ENCODE data around the gene BICDL2. TPM values are rescaled to one million over a fixed set of nuclear protein-coding genes. Genes with fewer than 3 reads are reported as not detected.

The BICDL2 gene
- total and polyA plus RNA-seq, 2 donors (not counting 3 experiments of a cell fraction or from before 2014, with no cell fraction given): not detected

GRCh38 chr16:3071655-3072054 lies 34.9 kb upstream of the BICDL2 start:
- Histone ChIP-seq H4K20me1 (replicated peaks; ENCODE audit: control insufficient read depth, extremely low read depth, insufficient read depth, low read length) (no peaks in the 10 kb centered on the region), H3K4me2 (ENCODE audit: insufficient read depth, low read length) (no peak overlapping the region), H3K4me1 (ENCODE audit: control insufficient read depth, extremely low read depth, insufficient read depth, low read length) (no peaks in the 10 kb centered on the region), H2AFZ (ENCODE audit: low read depth, low read length) (no peak overlapping the region), H3K27me3 (ENCODE audit: control insufficient read depth in 2 of 2, insufficient read depth in 2 of 2, low read length in 2 of 2) (peaks cover 0 to 2% of the 10 kb centered on the region in 2 experiments), H3K9ac (replicated peaks; ENCODE audit: extremely low read depth, insufficient read depth, low read length) (no peak overlapping the region), H3K9me1 (replicated peaks; ENCODE audit: control insufficient read depth, extremely low read depth, insufficient read depth, low read length) (no peaks in the 10 kb centered on the region), H3K4me3 (replicated peaks in 1 of 3; ENCODE audit: insufficient read depth in 1 of 3, low read depth in 1 of 3, low read length in 3 of 3) (no peak overlapping the region), H3K79me2 (ENCODE audit: control insufficient read depth, insufficient read depth, low read length) (no peaks in the 10 kb centered on the region), H3K36me3 (ENCODE audit: control insufficient read depth in 2 of 2, extremely low read depth in 1 of 2, insufficient read depth in 2 of 2, low read length in 2 of 2) (peaks cover 0 to 9% of the 10 kb centered on the region in 2 experiments), H3K27ac (ENCODE audit: insufficient read depth, low read depth, low read length) (no peak overlapping the region), H3K9me3 (replicated peaks; ENCODE audit: control insufficient read depth, insufficient read depth, low read length) (no peaks in the 10 kb centered on the region)
- dilution Hi-C loops (cut with MboI; ENCODE audit: extremely low pct_ligation_motif_present, low sequenced_read_pairs) (no loop called here), intact Hi-C loops (cut with micrococcal nuclease) (no loop called here)
- ChIA-PET POLR2A (no interaction called here), CTCF (interaction anchor here (1.3 to 1.4 kb wide), 2 partner anchors 16 to 58 kb away, joined by 4 to 5 read pairs; no protein-coding TSS in a partner anchor)
- FAIRE-seq: no peak
- TF ChIP-seq MAX (IDR thresholded peaks at IDR 0.05; ENCODE audit: insufficient read depth, insufficient read length): no peak
- TF ChIP-seq POLR2A (IDR thresholded peaks at IDR 0.05; ENCODE audit: low read depth, low read length): no peak
- TF ChIP-seq EZH2 (IDR thresholded peaks at IDR 0.05; ENCODE audit: borderline replicate concordance, low read depth, low read length, severe bottlenecking): no peak
- no peak for TF ChIP-seq GATA2 (IDR thresholded peaks at IDR 0.05; ENCODE audit: insufficient read depth, insufficient read length, low read depth, low read length)
- TF ChIP-seq CTCF (IDR thresholded peaks at IDR 0.05; ENCODE audit: extremely low read depth in 1 of 2, insufficient read depth in 1 of 2, low read depth in 1 of 2, low read length in 2 of 2): no peak
- TF ChIP-seq MYC (IDR thresholded peaks at IDR 0.05; ENCODE audit: low read depth, low read length): no peak
- no peak for TF ChIP-seq JUN (IDR thresholded peaks at IDR 0.05; ENCODE audit: borderline replicate concordance, insufficient read depth, insufficient read length, low read depth)
- no peak for TF ChIP-seq POLR2AphosphoS5 (IDR thresholded peaks at IDR 0.05; ENCODE audit: insufficient read depth, low read depth, low read length)
- no peak for TF ChIP-seq FOS (IDR thresholded peaks at IDR 0.05; ENCODE audit: borderline replicate concordance, insufficient read depth, low read length)
- BruUV-seq (replicated peaks): no TSS peak
- no peak for DNase-seq (ENCODE audit: low read depth, low spot score)
